Measurements from ENCODE around the gene SLC9C1. TPM values are rescaled to one million over a fixed set of nuclear protein-coding genes. Genes with fewer than 3 reads are reported as not detected.

SLC9C1 gene
- total and polyA plus RNA-seq, 2 of the 4 experiments (the other 2 are of a cell fraction): not detected

- peak; percentile 74 for DNase-seq
Observed at GRCh38 chr3:112096176-112096575, 197.8 kb downstream of the SLC9C1 start.

More at GRCh38 chr3:112096176-112096575, 197.8 kb downstream of the SLC9C1 start:
- Histone ChIP-seq H3K27ac (ENCODE audit: insufficient read depth, low read length) (peak overlapping the region; percentile 25; the same call in 1 of the 2 replicates), H3K4me3 (ENCODE audit: insufficient read depth, low read depth, low read length) (no peak overlapping the region), H2BK120ac (ENCODE audit: low read depth, low read length) (peak overlapping the region; percentile 7; the same call in 1 of the 2 replicates), H2BK15ac (ENCODE audit: low read depth, low read length) (no peak overlapping the region; the same call in 2 of the 3 replicates), H4K5ac (ENCODE audit: low read depth, low read length) (no peak overlapping the region; the same call in 1 of the 2 replicates), H3K27me3 (ENCODE audit: control insufficient read depth, insufficient read depth, low read length) (no peaks in the 10 kb centered on the region), H3K4ac (ENCODE audit: low read depth, low read length) (no peak overlapping the region), H2AK5ac (ENCODE audit: low read depth, low read length) (no peak overlapping the region; the same call in 1 of the 2 replicates), H4K20me1 (ENCODE audit: insufficient read depth, low read length) (no peaks in the 10 kb centered on the region), H4K8ac (ENCODE audit: low read depth in 2 of 2, low read length in 2 of 2) (0 out of 4 replicates have a peak overlapping the region, but pooled peaks of 1 of the 2 experiments have one; percentile 18), H3K4me1 (ENCODE audit: control insufficient read depth, insufficient read depth, low read length) (peaks cover 11% of the 10 kb centered on the region), H3K9ac (ENCODE audit: low read depth, low read length) (no peak overlapping the region), H2BK20ac (ENCODE audit: low read depth, low read length) (no peak overlapping the region), H3K23ac (ENCODE audit: low read depth, low read length) (no peak overlapping the region), H3K9me3 (ENCODE audit: control insufficient read depth, insufficient read depth, low read length) (peaks cover 3% of the 10 kb centered on the region; the same call in 1 of the 2 replicates), H2AFZ (replicated peaks; ENCODE audit: low read length, poor library complexity) (no peak overlapping the region), H3K36me3 (ENCODE audit: control insufficient read depth, insufficient read depth, low read length) (no peaks in the 10 kb centered on the region), H2AK9ac (replicated peaks; ENCODE audit: low read depth, low read length, poor library complexity) (no peak overlapping the region), H3K14ac (replicated peaks; ENCODE audit: low read depth, low read length) (no peak overlapping the region), H3K4me2 (ENCODE audit: low read depth, low read length) (no peak overlapping the region), H3K56ac (ENCODE audit: extremely low read depth, insufficient read depth, low read length) (no peak overlapping the region), H3K79me1 (ENCODE audit: low read depth in 1 of 2, low read length in 2 of 2) (peaks cover 12 to 57% of the 10 kb centered on the region in 2 experiments), H4K91ac (ENCODE audit: insufficient read depth, low read depth, low read length) (no peak overlapping the region; the same call in 1 of the 2 replicates), H2BK5ac (ENCODE audit: low read depth, low read length, poor library complexity, severe bottlenecking) (peak overlapping the region; percentile 90), H3K9me1 (ENCODE audit: insufficient read depth, low read length) (peaks cover 10% of the 10 kb centered on the region), H3K18ac (ENCODE audit: low read depth, low read length) (peak overlapping the region; percentile 81; the same call in 1 of the 2 replicates)
- intact Hi-C loops (cut with micrococcal nuclease): no loop called here
- TF ChIP-seq CEBPB (IDR thresholded peaks at IDR 0.05; ENCODE audit: low read depth, low read length) (peak; percentile 52; the same call in 1 of the 2 replicates), POLR2A (IDR thresholded peaks at IDR 0.05; ENCODE audit: low read depth, low read length) (no peak)
- dilution Hi-C loops (cut with HindIII; ENCODE audit: low sequenced_read_pairs, unreplicated experiment): no loop called here
- CTCF ChIA-PET: no interaction called here
- 17% methylated on average over 1 of the region's 2 CpGs; no CpG with 5 or more reads in 1 of the 2 experiments for WGBS, 2 experiments (ENCODE audit: extremely low coverage in 2 of 2, insufficient read length in 1 of 2)
- in situ Hi-C loops (cut with MboI; ENCODE audit: low sequenced_read_pairs): no loop called here
- BruUV-seq (replicated peaks): no TSS peak
- ATAC-seq (ENCODE audit: low read depth): peak; percentile 8; the same call in 1 of the 2 replicates
- POLR2A ChIA-PET (ENCODE audit: unreplicated experiment): no interaction called here

Data from IMR-90 (cell line).